Natural killer cell treated with Interleukin-12 subunit alpha and Interleukin-12 subunit beta and Interleukin-15 and Interleukin-18, amount 100 ng/mL, for 72 hours (primary cell): Measurements from ENCODE around the gene BNC1. TPM values are rescaled to one million over a fixed set of nuclear protein-coding genes. Genes with fewer than 3 reads are reported as not detected.

Source experiments
- ATAC-seq, 2 donors: fragments of 150-1000 bp; cut with Tn5 transposase in 1 of 2; sonication (Bioruptor Pico), chemical (Tn5 transposase) in 1 of 2; 2 replicates each; pipeline ENCODE4 v1.10.0; 2021
- DNase-seq: peaks from one replicate; pipeline ENCODE4 v3.0.0; 2022; ENCODE audit warnings: low spot score
- H3K27ac Mint-ChIP-seq, 2 donors: 1 replicate in 1 of 2; 2 replicates in 1 of 2; pipeline ENCODE4 v1.8.0; 2022; ENCODE audit warnings: mixed read lengths in 2 of 2, mild to moderate bottlenecking in 1 of 2, moderate library complexity in 1 of 2
- H3K27me3 Mint-ChIP-seq, 2 donors: 1 replicate in 1 of 2; 2 replicates in 1 of 2; pipeline ENCODE4 v1.8.0; 2022; ENCODE audit warnings: mixed read lengths in 2 of 2
- H3K36me3 Mint-ChIP-seq: one replicate; pipeline ENCODE4 v1.8.0; 2022; ENCODE audit warnings: mixed read lengths
- H3K4me1 Mint-ChIP-seq, 2 donors: 1 replicate in 1 of 2; 2 replicates in 1 of 2; pipeline ENCODE4 v1.8.0; 2022; ENCODE audit warnings: low read depth in 2 of 2, mixed read lengths in 2 of 2, mild to moderate bottlenecking in 1 of 2
- H3K4me3 Mint-ChIP-seq: one replicate; pipeline ENCODE4 v1.8.0; 2022; ENCODE audit warnings: mixed read lengths
- H3K9me3 Mint-ChIP-seq: 2 replicates; pipeline ENCODE4 v1.8.0; 2022; ENCODE audit warnings: mixed read lengths
- total RNA-seq, 2 donors: library from RNA; stranded (reverse); gene quantifications; one replicate each; pipeline ENCODE4 v1.2.3, GENCODE V29; 2022

The BNC1 gene
- total RNA-seq, 2 donors from 2014 or later: not detected

- Mint-ChIP-seq H3K4me1 (no peaks in the 10 kb centered on the region), H3K27me3 (peaks cover 12 to 14% of the 10 kb centered on the region in 2 donors), H3K27ac (no peak overlapping the region), H3K36me3 (no peaks in the 10 kb centered on the region), H3K9me3 (no peaks in the 10 kb centered on the region), H3K4me3 (no peak overlapping the region)
- ATAC-seq: no peak
- no peak for DNase-seq
Observed at GRCh38 chr15:83310521-83311456, 26.3 kb upstream of the BNC1 start.

- Mint-ChIP-seq H3K27ac (no peak overlapping the region), H3K9me3 (no peaks in the 10 kb centered on the region), H3K4me1 (peaks cover 2 to 6% of the 10 kb centered on the region in 2 donors), H3K36me3 (no peaks in the 10 kb centered on the region), H3K27me3 (peaks cover 20 to 32% of the 10 kb centered on the region in 2 donors), H3K4me3 (no peak overlapping the region)
- DNase-seq (no peak), ATAC-seq (no peak)
Observed at GRCh38 chr15:83308671-83309070, 24.2 kb upstream of the BNC1 start.

GRCh38 chr15:83306561-83306960 lies 22.1 kb upstream of the BNC1 start:
- Mint-ChIP-seq H3K27me3 (peaks cover 23 to 43% of the 10 kb centered on the region in 2 donors), H3K36me3 (no peaks in the 10 kb centered on the region), H3K4me1 (peaks cover 4 to 6% of the 10 kb centered on the region in 2 donors), H3K4me3 (no peak overlapping the region), H3K9me3 (no peaks in the 10 kb centered on the region), H3K27ac (no peak overlapping the region)
- ATAC-seq: no peak
- no peak for DNase-seq

GRCh38 chr15:83305704-83306291 lies 21.3 kb upstream of the BNC1 start:
- no peak for ATAC-seq
- no peaks in the 10 kb centered on the region for H3K36me3 Mint-ChIP-seq
- H3K4me3 Mint-ChIP-seq: no peak overlapping the region
- no peak overlapping the region for H3K27ac Mint-ChIP-seq
- H3K27me3 Mint-ChIP-seq: peaks cover 26 to 44% of the 10 kb centered on the region in 2 donors
- no peaks in the 10 kb centered on the region for H3K9me3 Mint-ChIP-seq
- no peak for DNase-seq
- peaks cover 4 to 6% of the 10 kb centered on the region in 2 donors for H3K4me1 Mint-ChIP-seq

GRCh38 chr15:83304861-83305703 lies 20.6 kb upstream of the BNC1 start:
- no peak overlapping the region for H3K27ac Mint-ChIP-seq
- no peaks in the 10 kb centered on the region for H3K36me3 Mint-ChIP-seq
- peaks cover 27 to 44% of the 10 kb centered on the region in 2 donors for H3K27me3 Mint-ChIP-seq
- H3K4me3 Mint-ChIP-seq: no peak overlapping the region
- DNase-seq (no peak), ATAC-seq (no peak)
- peaks cover 4 to 6% of the 10 kb centered on the region in 2 donors for H3K4me1 Mint-ChIP-seq
- no peaks in the 10 kb centered on the region for H3K9me3 Mint-ChIP-seq

GRCh38 chr15:83303535-83303934 lies 19.1 kb upstream of the BNC1 start:
- ATAC-seq (no peak), DNase-seq (no peak)
- H3K27me3 Mint-ChIP-seq: peaks cover 31 to 53% of the 10 kb centered on the region in 2 donors
- no peak overlapping the region for H3K27ac Mint-ChIP-seq
- H3K36me3 Mint-ChIP-seq: no peaks in the 10 kb centered on the region
- no peaks in the 10 kb centered on the region for H3K9me3 Mint-ChIP-seq
- peaks cover 4 to 6% of the 10 kb centered on the region in 2 donors for H3K4me1 Mint-ChIP-seq
- H3K4me3 Mint-ChIP-seq: no peak overlapping the region

DNA sequence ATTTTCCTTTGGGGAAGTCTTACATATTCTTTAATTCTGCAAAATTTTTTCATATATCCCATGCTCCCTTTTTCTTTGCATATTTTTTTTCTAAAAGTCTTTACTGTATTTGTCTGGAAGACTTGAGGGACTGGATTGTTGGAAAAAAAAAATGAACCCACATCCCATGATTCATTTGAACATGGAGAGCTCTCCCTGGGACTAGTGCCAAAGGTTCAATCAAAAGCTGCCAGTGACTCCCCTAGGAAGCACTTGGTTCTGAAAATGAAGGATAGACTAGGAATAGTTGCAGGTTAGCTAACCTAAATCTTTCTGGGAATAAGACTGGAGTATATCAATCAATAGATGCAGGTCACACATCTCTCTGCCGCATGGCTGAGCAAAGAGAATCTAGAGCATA lies 16.4 kb upstream of the BNC1 start:
- H3K27me3 Mint-ChIP-seq: peaks cover 36 to 59% of the 10 kb centered on the region in 2 donors
- peaks cover 4 to 6% of the 10 kb centered on the region in 2 donors for H3K4me1 Mint-ChIP-seq

DNA sequence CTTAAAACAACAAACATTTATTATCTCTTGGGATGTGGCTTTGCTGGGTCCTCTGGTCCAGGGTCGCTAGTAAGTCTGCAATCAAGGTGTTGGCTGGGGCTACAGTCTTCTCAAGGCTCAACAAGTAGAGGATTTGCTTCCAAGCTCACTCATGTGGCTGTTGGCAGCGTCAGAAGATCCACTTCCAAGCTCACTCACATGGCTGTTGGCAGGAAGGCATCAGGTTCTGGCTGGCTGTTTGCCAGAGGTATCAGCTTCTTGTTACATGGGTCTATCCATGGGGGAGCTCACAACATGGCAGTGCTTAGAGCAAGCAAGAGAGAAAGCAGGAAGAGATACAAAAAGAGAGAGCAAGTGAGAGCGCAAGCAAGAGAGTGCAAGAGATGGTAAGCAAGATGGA lies 15.0 kb upstream of the BNC1 start:
- no peak overlapping the region for H3K4me3 Mint-ChIP-seq
- peaks cover 37 to 55% of the 10 kb centered on the region in 2 donors for H3K27me3 Mint-ChIP-seq
- ATAC-seq (no peak), DNase-seq (no peak)
- peaks cover 0 to 4% of the 10 kb centered on the region in 2 donors for H3K4me1 Mint-ChIP-seq
- H3K9me3 Mint-ChIP-seq: no peaks in the 10 kb centered on the region
- no peaks in the 10 kb centered on the region for H3K36me3 Mint-ChIP-seq
- no peak overlapping the region for H3K27ac Mint-ChIP-seq

More for the DNA sequence above, 16.4 kb upstream of the BNC1 start:
- no peak overlapping the region for H3K4me3 Mint-ChIP-seq
- H3K27ac Mint-ChIP-seq: no peak overlapping the region
- no peaks in the 10 kb centered on the region for H3K9me3 Mint-ChIP-seq
- no peaks in the 10 kb centered on the region for H3K36me3 Mint-ChIP-seq
- no peak for ATAC-seq
- no peak for DNase-seq

DNA sequence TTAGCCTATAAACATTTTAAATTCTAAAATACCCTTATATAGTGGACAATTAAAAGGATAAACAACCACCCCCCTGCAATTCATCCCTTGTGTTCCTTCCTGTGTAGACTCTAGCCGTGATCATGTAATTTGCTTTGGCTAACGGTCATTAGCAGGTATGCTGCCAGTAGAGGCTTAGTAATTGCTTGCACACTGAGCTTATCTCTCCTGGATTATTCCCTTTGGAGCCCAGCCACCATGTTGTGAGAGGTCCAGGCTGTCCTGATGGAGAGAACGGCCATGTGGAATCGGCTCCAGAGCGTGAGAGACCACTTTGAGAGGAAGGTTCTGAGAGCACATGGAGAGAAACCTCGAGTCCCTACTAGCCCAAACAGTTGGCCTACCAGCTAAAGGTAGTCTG lies 11.0 kb upstream of the BNC1 start:
- H3K9me3 Mint-ChIP-seq: no peaks in the 10 kb centered on the region
- H3K27me3 Mint-ChIP-seq: peaks cover 26 to 31% of the 10 kb centered on the region in 2 donors
- no peak overlapping the region for H3K27ac Mint-ChIP-seq
- no peak overlapping the region for H3K4me3 Mint-ChIP-seq
- no peak for ATAC-seq
- no peak for DNase-seq
- no peaks in the 10 kb centered on the region for H3K4me1 Mint-ChIP-seq
- H3K36me3 Mint-ChIP-seq: no peaks in the 10 kb centered on the region

GRCh38 chr15:83293201-83293600 lies 8.7 kb upstream of the BNC1 start:
- Mint-ChIP-seq H3K4me3 (no peak overlapping the region), H3K4me1 (no peaks in the 10 kb centered on the region), H3K9me3 (no peaks in the 10 kb centered on the region), H3K27me3 (peaks cover 23 to 29% of the 10 kb centered on the region in 2 donors), H3K27ac (no peak overlapping the region), H3K36me3 (no peaks in the 10 kb centered on the region)
- no peak for DNase-seq
- ATAC-seq: no peak

DNA sequence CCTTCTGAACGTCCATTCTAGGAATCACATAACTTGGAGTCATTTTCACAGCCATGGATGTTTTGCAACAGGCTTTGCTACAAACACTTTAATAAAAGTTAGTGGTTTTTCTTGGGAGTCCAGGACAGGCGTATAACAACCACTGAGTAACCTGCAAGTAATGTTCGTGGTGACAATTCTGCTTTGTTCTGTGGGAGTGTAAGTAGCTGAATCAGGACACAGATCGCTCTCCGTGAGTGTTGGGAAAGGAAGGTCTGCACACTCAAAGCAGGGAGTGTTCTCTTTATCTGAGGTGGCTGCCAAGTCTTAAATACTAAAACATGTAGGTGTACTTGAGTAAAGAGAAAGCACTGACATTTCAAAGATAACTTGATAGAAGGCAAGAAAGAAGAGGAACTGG lies 7.9 kb upstream of the BNC1 start:
- no peaks in the 10 kb centered on the region for H3K9me3 Mint-ChIP-seq
- H3K27me3 Mint-ChIP-seq: peaks cover 22 to 38% of the 10 kb centered on the region in 2 donors
- H3K27ac Mint-ChIP-seq: no peak overlapping the region
- DNase-seq (no peak), ATAC-seq (no peak)
- no peak overlapping the region for H3K4me3 Mint-ChIP-seq
- no peaks in the 10 kb centered on the region for H3K4me1 Mint-ChIP-seq
- no peaks in the 10 kb centered on the region for H3K36me3 Mint-ChIP-seq

GRCh38 chr15:83290236-83290635 lies 5.8 kb upstream of the BNC1 start:
- H3K4me3 Mint-ChIP-seq: no peak overlapping the region
- no peaks in the 10 kb centered on the region for H3K9me3 Mint-ChIP-seq
- no peak overlapping the region for H3K27ac Mint-ChIP-seq
- no peak for ATAC-seq
- peaks cover 22 to 42% of the 10 kb centered on the region in 2 donors for H3K27me3 Mint-ChIP-seq
- no peak for DNase-seq
- peaks cover 0 to under 1% of the 10 kb centered on the region in 2 donors for H3K4me1 Mint-ChIP-seq
- no peaks in the 10 kb centered on the region for H3K36me3 Mint-ChIP-seq

GRCh38 chr15:83289160-83289559 lies 4.7 kb upstream of the BNC1 start:
- no peak overlapping the region for H3K4me3 Mint-ChIP-seq
- ATAC-seq: no peak
- peaks cover 17 to 39% of the 10 kb centered on the region in 2 donors for H3K27me3 Mint-ChIP-seq
- H3K27ac Mint-ChIP-seq: no peak overlapping the region
- peaks cover 0 to 3% of the 10 kb centered on the region in 2 donors for H3K4me1 Mint-ChIP-seq
- no peaks in the 10 kb centered on the region for H3K36me3 Mint-ChIP-seq
- no peaks in the 10 kb centered on the region for H3K9me3 Mint-ChIP-seq
- DNase-seq: no peak
